GM19455 (cell line): ENCODE results near the gene PKIG.

Source experiments
- ATAC-seq: cut with Tn5 transposase; IDR thresholded peaks from one replicate; pipeline ENCODE4 v1.9.1; 2021; ENCODE audit not compliant: unreplicated experiment

PKIG gene

GRCh38 chr20:44616604-44616964 is 34.2 kb downstream of the PKIG start:
- ATAC-seq, result no peak

GRCh38 chr20:44618318-44618731 is 35.9 kb downstream of the PKIG start:
- no peak for ATAC-seq

GRCh38 chr20:44619294-44619693 is 36.9 kb downstream of the PKIG start:
- no peak for ATAC-seq

- ATAC-seq, result no peak
These were observed 37.7 kb downstream of the PKIG start for GRCh38 chr20:44620030-44620429.

GRCh38 chr20:44621325-44621724 is 38.9 kb downstream of the PKIG start:
- ATAC-seq, result no peak

GRCh38 chr20:44621939-44622338 is 39.6 kb downstream of the PKIG start:
- ATAC-seq, result no peak

GRCh38 chr20:44622501-44623270 is 40.3 kb downstream of the PKIG start:
- no peak for ATAC-seq

GRCh38 chr20:44624152-44624551 is 41.8 kb downstream of the PKIG start:
- no peak for ATAC-seq

- no peak for ATAC-seq
These were observed 42.4 kb downstream of the PKIG start for GRCh38 chr20:44624743-44625271.

- no peak for ATAC-seq
These were observed 43.0 kb downstream of the PKIG start for GRCh38 chr20:44625361-44625760.

GRCh38 chr20:44626278-44626677 is 43.9 kb downstream of the PKIG start:
- no peak for ATAC-seq

GRCh38 chr20:44627364-44628010 is 45.1 kb downstream of the PKIG start:
- no peak for ATAC-seq

- no peak for ATAC-seq
These were observed 46.6 kb downstream of the PKIG start for GRCh38 chr20:44629017-44629385.

GRCh38 chr20:44629542-44629941 is 47.2 kb downstream of the PKIG start:
- no peak for ATAC-seq

GRCh38 chr20:44630297-44630696 is 47.9 kb downstream of the PKIG start:
- ATAC-seq, result no peak

- ATAC-seq, result no peak
These were observed 49.8 kb downstream of the PKIG start for GRCh38 chr20:44632103-44632752.

- no peak for ATAC-seq
These were observed 50.9 kb downstream of the PKIG start for GRCh38 chr20:44633187-44633810.

GRCh38 chr20:44633872-44634600 is 51.7 kb downstream of the PKIG start:
- ATAC-seq, result no peak

- no peak for ATAC-seq
These were observed 53.5 kb downstream of the PKIG start for GRCh38 chr20:44635877-44636276.

GRCh38 chr20:44637042-44637441 is 54.7 kb downstream of the PKIG start:
- no peak for ATAC-seq
